Panc1 (cell line): ENCODE data around the gene FRMPD2. TPM values are rescaled to one million over a fixed set of nuclear protein-coding genes. Genes with fewer than 3 reads are reported as not detected.

ENCODE experiments used
- ATAC-seq: fragments of 200-7000 bp; cut with Tn5 transposase; 2 replicates; pipeline ENCODE4 v1.9.1; 2020; ENCODE audit warnings: mild to moderate bottlenecking, moderate library complexity
- BruUV-seq: library from RNA; stranded (reverse); fragments of 400-500 nt; replicated peaks from 2 replicates; lab custom pipeline; 2021; lab: Mats Ljungman, UMichigan
- CTCF ChIA-PET: fragments of 300-600 bp; sonication (Branson Sonifier 250); formaldehyde crosslinking; loops from one replicate; lab custom pipeline; 2022; ENCODE audit warnings: antibody characterized with exemption; lab: Charles Lee
- POLR2A ChIA-PET: fragments of 300-600 bp; sonication (Branson Sonifier 250); formaldehyde crosslinking; loops from one replicate; lab custom pipeline; 2022; ENCODE audit warnings: antibody characterized with exemption; lab: Charles Lee
- DNase-seq: peaks from one replicate; pipeline ENCODE4 v3.0.0-alpha.2; 2010; ENCODE audit warnings: low read depth, low spot score
- H3K27ac ChIP-seq: 2 replicates; pipeline ENCODE4 v1.5.1; 2011; ENCODE audit warnings: mild to moderate bottlenecking, low read length, inconsistent platforms
- H3K27me3 ChIP-seq: fragments of 200-500 bp; sonication (Bioruptor generic); 2 replicates; pipeline ENCODE4 v1.6.0; 2014; ENCODE audit warnings: low read length, inconsistent platforms; ENCODE audit not compliant: control insufficient read depth, insufficient read depth
- H3K36me3 ChIP-seq: fragments of 200-500 bp; sonication (Bioruptor generic); 2 replicates; pipeline ENCODE4 v1.5.1; 2014; ENCODE audit warnings: inconsistent platforms, mild to moderate bottlenecking, low read length, moderate library complexity; ENCODE audit not compliant: control insufficient read depth, insufficient read depth
- H3K4me1 ChIP-seq: 2 replicates; pipeline ENCODE4 v1.5.1; 2011; ENCODE audit warnings: inconsistent platforms, mild to moderate bottlenecking, low read length, moderate library complexity; ENCODE audit not compliant: control insufficient read depth, insufficient read depth
- H3K4me3 ChIP-seq, 2 experiments: 2 replicates each; pipeline ENCODE4 v1.5.1; 2011 to 2012; ENCODE audit warnings: low read depth in 2 of 2, low read length in 2 of 2, mild to moderate bottlenecking in 2 of 2, inconsistent platforms in 1 of 2, moderate library complexity in 1 of 2
- H3K9me3 ChIP-seq: fragments of 200-500 bp; sonication (Bioruptor generic); 2 replicates; pipeline ENCODE4 v1.5.1; 2014; ENCODE audit warnings: low read depth, mild to moderate bottlenecking, inconsistent platforms, low read length, moderate library complexity; ENCODE audit not compliant: control insufficient read depth, insufficient read depth
- CTCF ChIP-seq: fragments of 450-650 bp; IDR thresholded peaks from 2 replicates; pipeline ENCODE4 v1.5.1; 2017; ENCODE audit warnings: mild to moderate bottlenecking
- POLR2AphosphoS5 ChIP-seq: IDR thresholded peaks from 2 replicates; pipeline ENCODE4 v1.6.1; 2012; ENCODE audit warnings: mild to moderate bottlenecking, low read depth, low read length, moderate library complexity
- REST ChIP-seq, 2 experiments: IDR thresholded peaks; 2 replicates each; pipeline ENCODE4 v1.6.1; 2011 to 2012; ENCODE audit warnings: low read depth in 2 of 2, control low read depth in 1 of 2, low read length in 1 of 2, mild to moderate bottlenecking in 1 of 2, moderate library complexity in 1 of 2; ENCODE audit not compliant: insufficient read depth in 1 of 2
- SIN3A ChIP-seq: IDR thresholded peaks from 2 replicates; pipeline ENCODE4 v1.6.1; 2012; ENCODE audit warnings: low read depth, mild to moderate bottlenecking, low read length, moderate library complexity, borderline replicate concordance; ENCODE audit not compliant: insufficient read depth
- TCF7L2 ChIP-seq: IDR thresholded peaks from 2 replicates; pipeline ENCODE4 v1.6.1; 2011; ENCODE audit warnings: mild to moderate bottlenecking, low read depth, low read length, inconsistent platforms
- in situ Hi-C: cut with HindIII; loops from 2 replicates; pipeline ENCODE4 v1.10.0; 2016; ENCODE audit warnings: low sequenced_read_pairs, low pct_unique_long_range_greater_than_20kb
- intact Hi-C: fragments of 100-400 bp; cut with micrococcal nuclease; formaldehyde crosslinking; loops from one replicate; pipeline ENCODE4 v1.10.0; 2022; ENCODE audit not compliant: unreplicated experiment
- total RNA-seq: library from RNA; stranded (reverse); gene quantifications from one replicate; pipeline ENCODE4 v1.2.1, GENCODE V29; 2021; ENCODE audit not compliant: unreplicated experiment

FRMPD2 gene
- total RNA-seq, 1 experiment from 2014 or later: not detected

- CTCF ChIA-PET: no interaction called here
- intact Hi-C loops: no loop called here
- Histone ChIP-seq H3K4me3 (no peak overlapping the region), H3K27me3 (peaks cover 17% of the 10 kb centered on the region), H3K27ac (no peak overlapping the region), H3K9me3 (no peaks in the 10 kb centered on the region), H3K36me3 (no peaks in the 10 kb centered on the region), H3K4me1 (no peaks in the 10 kb centered on the region)
- no TSS peak for BruUV-seq
- no peak for ATAC-seq
- DNase-seq: no peak
- TF ChIP-seq REST (IDR thresholded peaks at IDR 0.05; ENCODE audit: insufficient read depth in 1 of 2, low read depth in 2 of 2, low read length in 1 of 2) (no peak), SIN3A (no peak), CTCF (no peak), POLR2AphosphoS5 (no peak), TCF7L2 (no peak)
- in situ Hi-C loops: no loop called here
- POLR2A ChIA-PET: no interaction called here
These were observed 16.4 kb downstream of the FRMPD2 start for GRCh38 chr10:48258105-48258504.

DNA sequence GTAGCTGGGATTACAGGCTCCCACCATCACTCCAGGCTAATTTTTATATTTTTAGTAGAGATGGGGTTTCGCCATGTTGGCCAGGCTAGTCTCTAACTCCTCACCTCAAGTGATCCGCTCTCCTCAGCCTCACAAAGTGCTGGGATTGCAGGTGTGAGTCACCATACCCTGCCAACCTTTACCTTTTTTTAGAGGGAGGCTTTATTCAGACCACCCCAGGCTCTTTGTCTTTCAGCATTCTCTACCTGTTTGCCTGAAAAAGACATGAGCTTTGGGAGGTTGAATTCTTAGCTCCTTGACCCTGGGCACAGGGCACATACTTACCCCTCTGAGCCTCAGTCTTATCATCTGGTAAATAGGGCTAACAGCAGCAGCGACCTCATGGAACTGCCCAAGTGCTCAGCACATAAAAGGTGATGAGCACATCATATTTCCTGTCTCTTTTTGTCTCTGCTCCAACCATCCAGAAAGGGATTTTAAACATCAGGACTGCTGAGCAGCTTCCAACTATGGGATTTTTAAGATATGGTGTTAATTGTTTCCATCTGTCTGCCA, 17.0 kb downstream of the FRMPD2 start:
- intact Hi-C loops (no loop called here), in situ Hi-C loops (no loop called here)
- Histone ChIP-seq H3K4me1 (no peaks in the 10 kb centered on the region), H3K27ac (no peak overlapping the region), H3K4me3 (no peak overlapping the region), H3K27me3 (peaks cover 19% of the 10 kb centered on the region), H3K9me3 (no peaks in the 10 kb centered on the region), H3K36me3 (no peaks in the 10 kb centered on the region)
- POLR2A ChIA-PET: no interaction called here
- DNase-seq (no peak), ATAC-seq (no peak)
- CTCF ChIA-PET: no interaction called here
- no TSS peak for BruUV-seq
- TF ChIP-seq REST (IDR thresholded peaks at IDR 0.05; ENCODE audit: insufficient read depth in 1 of 2, low read depth in 2 of 2, low read length in 1 of 2) (no peak), TCF7L2 (no peak), POLR2AphosphoS5 (no peak), CTCF (no peak), SIN3A (no peak)
